Measurements from ENCODE around the gene ZMYND8. TPM values are rescaled to one million over a fixed set of nuclear protein-coding genes. Genes with fewer than 3 reads are reported as not detected.
"Not testable (repeated sequence)": the region's sequence is repeated elsewhere in the genome, so short reads cannot be mapped to it uniquely, and the experiment has no call there.

Gene ZMYND8
- total RNA-seq, 4 donors from 2014 or later: 41.6 to 79.4 (median 60.7) TPM

DNA sequence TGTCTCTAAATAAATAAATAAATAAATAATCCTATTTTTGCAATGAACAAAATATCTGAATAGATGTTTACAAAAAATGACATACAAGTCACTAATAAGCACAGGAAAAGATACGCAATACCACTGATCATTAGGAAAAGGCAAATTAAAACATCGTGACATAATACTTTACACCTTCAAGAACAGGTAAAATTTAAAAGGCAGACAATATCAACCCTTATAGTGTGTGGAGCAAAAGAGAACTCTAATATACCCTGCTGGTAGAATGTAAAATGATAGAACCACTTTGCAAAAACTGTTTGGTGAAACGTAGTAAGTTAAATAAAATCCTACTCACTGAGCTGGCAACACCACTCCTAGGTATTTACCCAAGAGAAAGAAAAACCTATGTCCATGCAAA lies 67.4 kb downstream of the ZMYND8 start:
- no peak overlapping the region for H3K27ac ChIP-seq
- DNase-seq: no peak
- peaks cover 0 to 78% (median 34%) of the 10 kb centered on the region in 4 donors for H3K36me3 ChIP-seq
- WGBS, 2 donors (ENCODE audit: low coverage in 1 of 2): 91 to 92% methylated on average over 3 of the region's 3 CpGs
- no peaks in the 10 kb centered on the region for H3K4me1 ChIP-seq
- H3K9me3 ChIP-seq: no peaks in the 10 kb centered on the region
- intact Hi-C loops (cut with DNase I; ENCODE audit: low total_unique reads): no loop called here
- H3K27me3 ChIP-seq: no peaks in the 10 kb centered on the region
- no peak overlapping the region for H3K4me3 ChIP-seq
- in situ Hi-C loops (cut with MboI; ENCODE audit: low pct_ligation_motif_present in 1 of 4, low pct_unique_long_range_greater_than_20kb in 1 of 4, low sequenced_read_pairs in 3 of 4): loop anchor here in 1 of 4 donors (25.0 kb wide), 1 partner anchor 323 kb away; no protein-coding TSS in a partner anchor
- no peak for TF ChIP-seq POLR2A (IDR thresholded peaks at IDR 0.05)
- no peak for TF ChIP-seq EP300 (IDR thresholded peaks at IDR 0.05; ENCODE audit: low read depth)
- no peak for TF ChIP-seq POLR2AphosphoS5 (IDR thresholded peaks at IDR 0.05)
- TF ChIP-seq CTCF (IDR thresholded peaks at IDR 0.05): no peak

GRCh38 chr20:47288530-47288929 lies 68.0 kb downstream of the ZMYND8 start:
- H3K27ac ChIP-seq; DNase-seq; H3K27me3 ChIP-seq; H3K4me3 ChIP-seq; intact Hi-C loops (cut with DNase I; ENCODE audit: low total_unique reads); H3K9me3 ChIP-seq; H3K4me1 ChIP-seq: not testable (repeated sequence)
- H3K36me3 ChIP-seq: peaks cover 0 to 72% (median 31%) of the 10 kb centered on the region in 4 donors
- 96 to 100% methylated on average over 4 to 8 of the region's 8 CpGs for WGBS, 2 donors (ENCODE audit: low coverage in 1 of 2)
- in situ Hi-C loops (cut with MboI; ENCODE audit: low pct_ligation_motif_present in 1 of 4, low pct_unique_long_range_greater_than_20kb in 1 of 4, low sequenced_read_pairs in 3 of 4): loop anchor here in 1 of 4 donors (25.0 kb wide), 1 partner anchor 324 kb away; no protein-coding TSS in a partner anchor

- Histone ChIP-seq H3K36me3 (peaks cover 0 to 73% (median 28%) of the 10 kb centered on the region in 4 donors), H3K4me1 (no peaks in the 10 kb centered on the region), H3K27me3 (no peaks in the 10 kb centered on the region), H3K27ac (no peak overlapping the region), H3K4me3 (no peak overlapping the region), H3K9me3 (no peaks in the 10 kb centered on the region)
- DNase-seq: no peak
- in situ Hi-C loops (cut with MboI; ENCODE audit: low pct_ligation_motif_present in 1 of 4, low pct_unique_long_range_greater_than_20kb in 1 of 4, low sequenced_read_pairs in 3 of 4) (loop anchor here in 1 of 4 donors (25.0 kb wide), 1 partner anchor 325 kb away; no protein-coding TSS in a partner anchor), intact Hi-C loops (cut with DNase I; ENCODE audit: low total_unique reads) (no loop called here)
- 95 to 98% methylated on average over 6 of the region's 6 CpGs for WGBS, 2 donors (ENCODE audit: low coverage in 1 of 2)
- TF ChIP-seq POLR2A (IDR thresholded peaks at IDR 0.05): no peak
- no peak for TF ChIP-seq CTCF (IDR thresholded peaks at IDR 0.05)
- TF ChIP-seq EP300 (IDR thresholded peaks at IDR 0.05; ENCODE audit: low read depth): no peak
- TF ChIP-seq POLR2AphosphoS5 (IDR thresholded peaks at IDR 0.05): no peak
Observed at GRCh38 chr20:47287609-47288144, 68.8 kb downstream of the ZMYND8 start.

- Histone ChIP-seq H3K27me3 (no peaks in the 10 kb centered on the region), H3K4me3 (no peak overlapping the region), H3K27ac (no peak overlapping the region), H3K36me3 (peaks cover 0 to 71% (median 28%) of the 10 kb centered on the region in 4 donors), H3K9me3 (no peaks in the 10 kb centered on the region), H3K4me1 (no peaks in the 10 kb centered on the region)
- no peak for DNase-seq
- WGBS, 2 donors (ENCODE audit: low coverage in 1 of 2): 92 to 98% methylated on average over 5 of the region's 5 CpGs
- in situ Hi-C loops (cut with MboI; ENCODE audit: low pct_ligation_motif_present in 1 of 4, low pct_unique_long_range_greater_than_20kb in 1 of 4, low sequenced_read_pairs in 3 of 4) (loop anchor here in 1 of 4 donors (25.0 kb wide), 1 partner anchor 326 kb away; no protein-coding TSS in a partner anchor), intact Hi-C loops (cut with DNase I; ENCODE audit: low total_unique reads) (no loop called here)
- TF ChIP-seq POLR2A (IDR thresholded peaks at IDR 0.05) (no peak), EP300 (IDR thresholded peaks at IDR 0.05; ENCODE audit: low read depth) (no peak), CTCF (IDR thresholded peaks at IDR 0.05) (no peak)
Observed at GRCh38 chr20:47286681-47287080, 69.8 kb downstream of the ZMYND8 start.
